Activated T-helper 2 cell treated with anti-CD3 and anti-CD28 coated beads, Interferon-gamma antibody, Interleukin-2, Interleukin-4, amounts not matched to agents 10 μg/mL and 5 μg/mL and 100 μg/mL, durations not matched to agents 14 hours and 24 hours and 36 hours (primary cell): Measurements from ENCODE around the gene DAAM2. TPM values are rescaled to one million over a fixed set of nuclear protein-coding genes. Genes with fewer than 3 reads are reported as not detected.

ENCODE experiments used
- DNase-seq: peaks from one replicate; pipeline ENCODE4 v3.0.0; 2021; ENCODE audit warnings: low spot score
- H3K27ac Mint-ChIP-seq: one replicate; pipeline ENCODE4 v1.8.0; 2021; ENCODE audit warnings: mixed read lengths
- H3K27me3 Mint-ChIP-seq: one replicate; pipeline ENCODE4 v1.8.0; 2021; ENCODE audit warnings: low read depth, mixed read lengths
- H3K36me3 Mint-ChIP-seq: one replicate; pipeline ENCODE4 v1.8.0; 2021; ENCODE audit warnings: low read depth, mixed read lengths
- H3K4me1 Mint-ChIP-seq: one replicate; pipeline ENCODE4 v1.8.0; 2021; ENCODE audit warnings: low read depth, mixed read lengths
- H3K4me3 Mint-ChIP-seq: one replicate; pipeline ENCODE4 v1.8.0; 2021; ENCODE audit warnings: low read depth, mild to moderate bottlenecking, moderate library complexity, mixed read lengths
- H3K9me3 Mint-ChIP-seq: one replicate; pipeline ENCODE4 v1.8.0; 2021; ENCODE audit warnings: mixed read lengths
- intact Hi-C: fragments of 100-400 bp; cut with micrococcal nuclease; formaldehyde crosslinking; loops from one replicate; pipeline ENCODE4 v1.15.1; 2023
- total RNA-seq: library from RNA; stranded (reverse); gene quantifications from 2 replicates; pipeline ENCODE4 v1.2.3, GENCODE V29; 2022

Gene DAAM2
- total RNA-seq, 1 donor from 2014 or later, result not detected

DNA sequence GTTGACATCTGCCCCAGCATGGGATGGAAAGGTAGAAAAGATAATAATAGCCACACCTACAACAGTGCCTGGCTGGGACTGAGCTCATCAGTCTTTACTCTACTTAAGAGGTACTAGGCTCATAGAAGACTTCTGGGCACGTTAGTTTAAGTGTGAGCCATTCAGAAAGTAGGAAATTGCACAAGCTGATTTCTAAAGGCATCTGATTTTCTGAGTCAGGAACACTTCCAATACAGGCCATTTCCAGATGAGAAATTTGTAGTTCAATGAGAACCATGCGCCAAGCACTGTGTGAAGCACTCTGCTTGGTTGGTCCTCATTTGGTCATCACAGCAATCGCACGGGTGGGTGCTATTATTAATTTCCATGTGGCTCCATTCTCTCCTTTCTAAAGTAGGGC, 99.8 kb downstream of the DAAM2 start:
- peaks cover 4% of the 10 kb centered on the region for H3K27me3 Mint-ChIP-seq
- H3K4me3 Mint-ChIP-seq, result no peak overlapping the region
- DNase-seq, result no peak
- no peaks in the 10 kb centered on the region for H3K9me3 Mint-ChIP-seq
- no peaks in the 10 kb centered on the region for H3K36me3 Mint-ChIP-seq
- no peaks in the 10 kb centered on the region for H3K4me1 Mint-ChIP-seq
- H3K27ac Mint-ChIP-seq, result no peak overlapping the region
- intact Hi-C loops, result no loop called here

DNA sequence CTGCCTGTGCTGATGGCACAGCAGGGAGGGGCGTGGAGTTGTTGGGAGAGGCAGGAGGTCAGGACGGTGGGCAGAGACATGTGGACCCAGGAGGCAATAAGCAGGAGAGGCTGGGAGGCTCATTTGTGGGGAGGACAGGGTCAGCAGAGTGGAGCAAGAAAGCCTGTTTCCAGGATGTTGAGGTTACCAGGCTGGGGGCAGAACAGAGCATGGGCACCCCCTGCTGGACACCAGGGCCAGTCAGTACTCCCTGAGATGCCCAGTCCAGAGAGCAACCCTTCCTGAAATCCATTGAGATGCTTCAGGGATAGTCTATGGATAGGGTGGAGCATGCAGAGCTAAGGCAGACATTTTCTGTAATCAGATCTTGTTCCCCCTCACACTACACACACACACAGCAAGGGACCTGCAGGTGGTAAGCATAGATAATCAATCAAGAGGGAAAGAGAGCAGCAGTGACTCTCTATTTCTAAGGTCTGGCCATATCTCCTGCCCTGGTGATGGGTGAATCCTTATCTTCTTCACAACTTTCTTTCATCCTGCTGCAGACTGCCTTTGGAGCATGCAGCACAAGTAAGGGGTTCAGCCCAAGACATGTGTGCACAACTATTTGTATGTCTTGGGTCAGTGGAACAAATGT, 100.4 kb downstream of the DAAM2 start:
- Mint-ChIP-seq H3K4me3 (no peak overlapping the region), H3K27ac (no peak overlapping the region), H3K36me3 (no peaks in the 10 kb centered on the region), H3K4me1 (no peaks in the 10 kb centered on the region), H3K27me3 (peaks cover 4% of the 10 kb centered on the region), H3K9me3 (no peaks in the 10 kb centered on the region)
- no peak for DNase-seq
- intact Hi-C loops, result no loop called here

DNA sequence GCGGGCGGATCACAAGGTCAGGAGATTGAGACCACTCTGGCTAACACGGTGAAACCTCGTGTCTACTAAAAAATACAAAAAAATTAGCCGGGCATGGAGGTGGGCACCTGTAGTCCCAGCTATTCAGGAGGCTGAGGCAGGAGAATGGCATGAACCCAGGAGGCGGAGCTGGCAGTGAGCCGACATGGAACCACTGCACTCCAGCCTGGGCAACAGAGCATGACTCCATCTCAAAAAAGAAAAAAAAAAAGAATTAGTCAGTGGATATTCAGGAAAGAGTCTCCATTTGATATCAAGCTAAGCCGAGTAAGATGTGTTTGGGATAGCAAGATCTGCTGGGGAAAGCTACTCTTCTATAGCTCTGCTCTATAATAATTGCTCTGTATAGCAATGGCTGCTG, 101.1 kb downstream of the DAAM2 start:
- no peak for DNase-seq
- intact Hi-C loops, result no loop called here
- H3K4me3 Mint-ChIP-seq, result no peak overlapping the region
- peaks cover 4% of the 10 kb centered on the region for H3K27me3 Mint-ChIP-seq
- no peaks in the 10 kb centered on the region for H3K36me3 Mint-ChIP-seq
- no peak overlapping the region for H3K27ac Mint-ChIP-seq
- no peaks in the 10 kb centered on the region for H3K4me1 Mint-ChIP-seq
- H3K9me3 Mint-ChIP-seq, result no peaks in the 10 kb centered on the region

DNA sequence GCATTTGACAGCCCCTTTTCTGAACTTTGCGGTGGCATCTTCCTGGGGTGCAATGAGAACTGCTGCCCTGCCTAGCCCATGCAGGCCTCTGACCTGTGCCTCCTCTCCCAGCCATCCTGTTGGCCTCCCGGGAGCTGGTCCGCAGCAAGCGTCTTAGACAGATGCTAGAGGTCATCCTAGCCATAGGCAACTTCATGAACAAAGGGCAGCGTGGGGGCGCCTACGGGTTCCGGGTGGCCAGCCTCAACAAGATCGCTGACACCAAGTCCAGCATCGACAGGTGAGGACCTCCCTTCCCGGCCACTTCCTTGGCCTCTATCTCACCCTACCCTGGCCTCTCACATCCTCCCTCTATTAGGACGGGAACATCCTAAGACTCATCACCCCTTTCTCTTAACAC, 104.5 kb downstream of the DAAM2 start:
- intact Hi-C loops, result no loop called here
- Mint-ChIP-seq H3K27ac (no peak overlapping the region), H3K36me3 (no peaks in the 10 kb centered on the region), H3K4me3 (no peak overlapping the region), H3K4me1 (no peaks in the 10 kb centered on the region), H3K27me3 (no peaks in the 10 kb centered on the region), H3K9me3 (no peaks in the 10 kb centered on the region)
- no peak for DNase-seq

DNA sequence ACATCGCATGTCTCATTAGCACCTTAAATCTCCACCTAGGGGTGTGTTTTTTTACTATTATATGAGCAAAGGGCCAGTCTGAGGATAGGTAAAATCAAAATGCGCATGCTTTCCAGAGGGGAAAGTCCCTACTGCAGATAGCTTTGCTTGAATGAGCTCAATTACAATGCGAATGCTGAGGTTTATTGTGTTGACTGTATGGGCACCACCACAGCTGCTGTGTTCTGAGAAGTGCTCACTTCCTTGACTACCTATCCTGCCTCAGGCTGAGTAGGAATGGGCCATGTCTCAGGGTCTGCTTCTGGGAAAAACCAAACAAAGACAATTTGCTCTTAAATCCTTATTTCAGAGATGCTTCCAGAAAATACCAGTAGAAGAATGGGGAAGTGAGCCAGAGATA, 105.5 kb downstream of the DAAM2 start:
- Mint-ChIP-seq H3K36me3 (no peaks in the 10 kb centered on the region), H3K4me1 (no peaks in the 10 kb centered on the region), H3K27me3 (no peaks in the 10 kb centered on the region), H3K27ac (no peak overlapping the region), H3K4me3 (no peak overlapping the region), H3K9me3 (no peaks in the 10 kb centered on the region)
- DNase-seq, result no peak
- intact Hi-C loops, result no loop called here

DNA sequence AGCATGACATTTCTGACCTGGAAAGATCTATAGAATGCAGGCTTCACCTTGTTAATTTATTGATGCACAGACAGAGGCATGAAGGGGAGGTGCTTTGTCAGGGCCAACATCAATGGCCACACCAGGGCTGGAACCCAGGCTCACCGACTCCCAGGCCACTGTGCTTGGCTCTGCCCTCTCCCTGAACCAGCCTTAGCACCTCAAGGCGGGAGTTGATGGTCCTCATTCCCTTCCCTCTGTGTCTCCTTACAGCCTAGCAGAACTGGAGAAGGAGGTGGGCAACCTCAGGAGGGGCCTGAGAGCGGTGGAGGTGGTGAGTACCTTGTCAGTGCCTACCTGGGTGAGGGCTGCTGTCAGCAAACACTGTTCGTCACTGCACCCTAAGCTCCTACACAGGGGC, 106.4 kb downstream of the DAAM2 start:
- no peak overlapping the region for H3K4me3 Mint-ChIP-seq
- no peak for DNase-seq
- no peaks in the 10 kb centered on the region for H3K27me3 Mint-ChIP-seq
- intact Hi-C loops, result no loop called here
- H3K9me3 Mint-ChIP-seq, result no peaks in the 10 kb centered on the region
- H3K4me1 Mint-ChIP-seq, result no peaks in the 10 kb centered on the region
- no peaks in the 10 kb centered on the region for H3K36me3 Mint-ChIP-seq
- H3K27ac Mint-ChIP-seq, result no peak overlapping the region

DNA sequence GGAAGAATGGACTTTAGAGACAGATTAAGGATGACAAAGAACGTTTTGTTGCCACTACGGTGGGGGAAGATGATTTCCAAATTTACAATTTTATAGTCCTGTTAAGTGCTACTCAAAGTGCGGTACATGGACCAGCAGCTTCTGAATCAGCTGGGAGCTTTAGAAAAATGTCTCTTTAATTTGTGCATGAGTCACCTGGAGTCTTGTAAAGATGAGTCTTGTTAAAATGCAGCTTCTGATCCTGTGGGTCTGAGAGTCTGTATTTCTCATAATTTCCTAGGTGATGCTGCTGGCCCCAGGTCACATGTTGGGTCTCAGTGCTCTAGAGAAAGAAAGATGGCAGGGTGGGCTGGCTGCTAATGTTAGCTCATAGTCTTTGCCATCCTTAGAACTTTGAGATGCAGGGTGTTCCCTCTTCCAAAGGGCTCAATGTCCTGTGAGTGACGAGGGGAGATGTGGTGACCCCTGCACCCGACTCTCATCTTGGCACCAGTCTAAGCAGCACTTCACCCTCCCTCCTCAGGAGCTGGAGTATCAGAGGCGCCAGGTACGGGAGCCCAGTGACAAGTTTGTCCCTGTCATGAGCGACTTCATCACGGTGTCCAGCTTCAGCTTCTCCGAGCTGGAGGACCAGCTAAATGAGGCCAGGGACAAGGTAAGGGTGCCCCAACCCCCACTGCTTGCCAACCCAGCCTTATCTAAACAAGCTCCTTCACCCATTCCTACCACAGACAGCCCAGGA, 107.5 kb downstream of the DAAM2 start:
- H3K9me3 Mint-ChIP-seq, result no peaks in the 10 kb centered on the region
- H3K4me3 Mint-ChIP-seq, result no peak overlapping the region
- no peak overlapping the region for H3K27ac Mint-ChIP-seq
- intact Hi-C loops, result no loop called here
- H3K4me1 Mint-ChIP-seq, result no peaks in the 10 kb centered on the region
- DNase-seq, result no peak
- no peaks in the 10 kb centered on the region for H3K36me3 Mint-ChIP-seq
- H3K27me3 Mint-ChIP-seq, result no peaks in the 10 kb centered on the region

DNA sequence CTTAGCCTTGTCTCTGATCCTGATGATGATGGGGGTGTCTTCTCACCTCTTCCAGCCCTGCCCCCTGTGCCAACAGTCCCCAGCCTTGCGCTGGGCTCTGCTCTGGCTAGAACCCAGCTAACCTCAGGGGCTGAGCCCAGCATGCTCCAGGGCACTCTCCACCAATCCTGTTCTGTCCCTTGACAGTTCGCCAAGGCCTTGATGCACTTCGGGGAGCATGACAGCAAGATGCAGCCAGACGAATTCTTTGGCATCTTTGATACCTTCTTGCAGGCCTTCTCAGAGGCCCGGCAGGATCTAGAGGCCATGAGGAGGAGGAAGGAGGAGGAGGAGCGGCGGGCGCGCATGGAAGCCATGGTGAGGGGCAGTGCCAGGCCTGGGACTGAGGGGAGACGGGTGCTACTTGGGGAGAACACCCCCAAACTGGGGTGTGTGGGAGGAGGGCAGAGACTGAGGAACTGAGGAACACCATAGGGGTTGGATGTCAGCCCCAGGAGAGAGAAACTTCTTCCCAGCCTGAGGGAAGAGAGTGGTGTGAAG, 109.0 kb downstream of the DAAM2 start:
- H3K36me3 Mint-ChIP-seq, result no peaks in the 10 kb centered on the region
- no peaks in the 10 kb centered on the region for H3K27me3 Mint-ChIP-seq
- DNase-seq, result no peak
- no peak overlapping the region for H3K27ac Mint-ChIP-seq
- H3K9me3 Mint-ChIP-seq, result no peaks in the 10 kb centered on the region
- no peaks in the 10 kb centered on the region for H3K4me1 Mint-ChIP-seq
- H3K4me3 Mint-ChIP-seq, result no peak overlapping the region
- intact Hi-C loops, result no loop called here

DNA sequence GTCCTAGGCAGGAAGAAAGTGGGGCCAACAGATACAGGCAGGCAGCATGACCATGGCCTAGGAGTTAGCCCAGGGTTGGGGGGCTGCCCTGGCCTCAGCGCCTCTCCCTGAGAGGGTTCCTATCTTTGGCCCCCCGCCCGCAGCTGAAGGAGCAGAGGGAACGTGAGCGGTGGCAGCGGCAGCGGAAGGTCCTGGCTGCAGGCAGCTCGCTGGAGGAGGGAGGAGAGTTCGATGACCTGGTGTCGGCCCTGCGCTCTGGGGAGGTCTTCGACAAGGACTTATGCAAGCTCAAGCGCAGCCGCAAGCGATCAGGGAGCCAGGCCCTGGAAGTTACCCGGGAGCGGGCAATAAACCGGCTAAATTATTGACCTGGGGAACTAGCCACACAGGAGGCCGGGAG, 109.5 kb downstream of the DAAM2 start:
- no peak for DNase-seq
- no peaks in the 10 kb centered on the region for H3K9me3 Mint-ChIP-seq
- H3K27ac Mint-ChIP-seq, result no peak overlapping the region
- no peaks in the 10 kb centered on the region for H3K4me1 Mint-ChIP-seq
- no peak overlapping the region for H3K4me3 Mint-ChIP-seq
- no peaks in the 10 kb centered on the region for H3K36me3 Mint-ChIP-seq
- intact Hi-C loops, result no loop called here
- no peaks in the 10 kb centered on the region for H3K27me3 Mint-ChIP-seq

DNA sequence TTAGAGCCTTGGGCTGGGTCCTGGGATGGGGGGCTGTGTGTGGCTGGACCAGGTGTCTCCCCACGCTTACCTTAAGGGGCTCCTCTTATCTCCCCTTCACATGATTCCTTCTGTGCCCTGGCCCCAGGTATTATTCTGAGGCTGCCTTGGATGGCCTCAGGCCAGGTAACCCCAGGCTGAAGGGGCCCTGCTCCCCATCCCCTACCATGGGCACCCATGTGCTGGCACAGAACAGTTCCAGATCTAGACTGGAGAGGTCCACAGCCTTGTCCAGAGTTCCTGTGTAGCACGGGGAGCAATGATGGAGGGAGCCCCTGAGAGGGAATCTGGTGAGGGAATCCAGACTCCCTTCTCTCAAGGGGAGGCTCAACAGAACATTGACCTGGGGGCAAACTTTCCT, 110.0 kb downstream of the DAAM2 start:
- DNase-seq, result no peak
- intact Hi-C loops, result no loop called here
- Mint-ChIP-seq H3K27ac (no peak overlapping the region), H3K4me1 (no peaks in the 10 kb centered on the region), H3K4me3 (no peak overlapping the region), H3K27me3 (no peaks in the 10 kb centered on the region), H3K9me3 (no peaks in the 10 kb centered on the region), H3K36me3 (no peaks in the 10 kb centered on the region)

DNA sequence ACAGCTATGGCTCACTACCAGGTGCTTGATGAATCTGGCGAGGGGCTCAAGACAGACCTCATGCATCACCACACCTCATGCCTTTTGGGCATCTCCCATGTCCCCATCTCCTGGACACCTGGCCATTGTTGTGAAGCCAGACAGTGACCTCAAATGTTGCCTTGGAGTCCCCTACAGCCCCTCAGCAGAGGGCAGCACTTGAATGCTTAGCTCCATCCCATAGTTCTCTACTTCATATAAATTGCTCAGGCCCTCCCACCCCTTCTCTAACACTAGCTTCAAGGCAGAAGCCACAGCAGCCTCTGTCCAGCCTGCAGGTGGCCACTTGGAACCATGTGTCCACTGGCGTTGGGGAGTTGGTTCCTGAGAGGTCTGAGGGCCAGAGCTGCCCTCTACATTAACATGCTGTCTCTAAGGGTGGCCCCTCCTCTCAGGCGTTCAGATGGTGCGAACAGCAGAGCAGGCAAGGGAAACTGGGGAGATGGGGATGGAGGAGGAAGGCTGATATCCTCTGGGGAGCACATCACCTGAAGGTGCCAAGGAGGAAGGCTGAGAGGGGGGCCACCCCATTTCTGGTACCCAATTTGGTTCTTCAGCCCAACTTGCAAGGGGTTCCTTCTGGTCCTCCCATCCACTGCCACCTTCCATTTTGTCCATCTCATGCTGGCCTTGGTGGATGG, 110.8 kb downstream of the DAAM2 start:
- H3K9me3 Mint-ChIP-seq, result no peaks in the 10 kb centered on the region
- DNase-seq, result no peak
- H3K27ac Mint-ChIP-seq, result no peak overlapping the region
- H3K4me3 Mint-ChIP-seq, result no peak overlapping the region
- no peaks in the 10 kb centered on the region for H3K27me3 Mint-ChIP-seq
- H3K4me1 Mint-ChIP-seq, result no peaks in the 10 kb centered on the region
- intact Hi-C loops, result no loop called here
- H3K36me3 Mint-ChIP-seq, result no peaks in the 10 kb centered on the region

DNA sequence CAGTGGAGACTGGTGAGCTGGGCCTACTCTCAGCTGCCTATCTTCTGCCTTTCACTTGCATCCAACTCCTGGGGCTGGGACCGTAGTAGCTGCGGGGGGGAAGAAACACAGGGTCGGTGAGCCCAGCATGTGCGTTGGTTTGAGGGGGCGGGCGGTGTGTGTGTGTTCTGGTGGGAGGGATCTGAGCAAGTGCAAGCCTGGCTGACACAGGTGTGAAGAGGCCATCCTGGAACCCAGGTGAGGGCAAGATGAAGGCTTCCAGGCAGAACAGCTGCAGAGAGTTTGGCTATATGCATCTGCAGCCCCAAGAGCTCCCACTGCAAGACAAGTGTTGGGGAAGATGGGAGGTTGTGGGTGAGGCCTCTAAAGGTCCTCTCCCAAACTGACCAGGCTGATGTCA, 111.5 kb downstream of the DAAM2 start:
- H3K4me1 Mint-ChIP-seq, result no peaks in the 10 kb centered on the region
- intact Hi-C loops, result no loop called here
- no peaks in the 10 kb centered on the region for H3K27me3 Mint-ChIP-seq

DNA sequence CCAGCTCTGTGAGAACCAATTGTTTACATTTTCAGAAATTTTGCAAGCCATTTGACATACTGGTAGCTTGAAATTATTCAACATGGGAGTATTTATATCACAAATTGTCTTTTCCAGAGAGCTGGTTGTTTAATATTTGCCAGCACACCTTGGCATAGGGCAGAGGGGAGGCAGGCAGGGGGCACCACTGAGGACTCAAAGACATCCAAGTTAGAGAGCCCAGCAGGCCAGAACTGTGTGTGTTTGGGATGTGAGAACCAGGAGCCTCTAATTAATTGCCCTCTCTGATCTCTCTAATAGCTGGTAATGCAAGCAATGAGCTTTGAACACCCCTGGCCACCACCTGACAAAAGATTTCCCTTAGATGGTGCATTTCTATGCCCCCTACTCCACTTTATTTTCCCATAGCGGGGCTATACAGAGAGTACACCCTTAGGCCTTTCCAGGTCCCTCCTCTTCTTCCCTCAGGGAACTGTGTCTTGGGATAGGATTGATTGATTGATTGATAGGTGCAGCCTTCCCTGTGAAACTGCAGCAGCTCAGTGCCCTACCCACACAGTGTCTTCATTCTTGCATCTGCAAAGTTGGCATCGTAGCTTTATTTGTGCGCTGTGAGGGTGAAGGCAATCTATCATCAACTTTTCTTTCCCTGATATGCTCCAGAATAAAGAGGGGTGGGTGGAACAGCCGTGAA, 112.9 kb downstream of the DAAM2 start:
- DNase-seq, result no peak
- H3K27ac Mint-ChIP-seq, result no peak overlapping the region
- no peaks in the 10 kb centered on the region for H3K36me3 Mint-ChIP-seq
- no peaks in the 10 kb centered on the region for H3K9me3 Mint-ChIP-seq
- intact Hi-C loops, result no loop called here
- H3K4me1 Mint-ChIP-seq, result no peaks in the 10 kb centered on the region
- H3K4me3 Mint-ChIP-seq, result no peak overlapping the region
- H3K27me3 Mint-ChIP-seq, result no peaks in the 10 kb centered on the region

More for the DNA sequence above, 111.5 kb downstream of the DAAM2 start:
- Mint-ChIP-seq H3K27ac (no peak overlapping the region), H3K9me3 (no peaks in the 10 kb centered on the region), H3K36me3 (no peaks in the 10 kb centered on the region), H3K4me3 (no peak overlapping the region)
- DNase-seq, result no peak
